ENCODE measurements around the gene SIPA1L3.

SIPA1L3 gene

DNA sequence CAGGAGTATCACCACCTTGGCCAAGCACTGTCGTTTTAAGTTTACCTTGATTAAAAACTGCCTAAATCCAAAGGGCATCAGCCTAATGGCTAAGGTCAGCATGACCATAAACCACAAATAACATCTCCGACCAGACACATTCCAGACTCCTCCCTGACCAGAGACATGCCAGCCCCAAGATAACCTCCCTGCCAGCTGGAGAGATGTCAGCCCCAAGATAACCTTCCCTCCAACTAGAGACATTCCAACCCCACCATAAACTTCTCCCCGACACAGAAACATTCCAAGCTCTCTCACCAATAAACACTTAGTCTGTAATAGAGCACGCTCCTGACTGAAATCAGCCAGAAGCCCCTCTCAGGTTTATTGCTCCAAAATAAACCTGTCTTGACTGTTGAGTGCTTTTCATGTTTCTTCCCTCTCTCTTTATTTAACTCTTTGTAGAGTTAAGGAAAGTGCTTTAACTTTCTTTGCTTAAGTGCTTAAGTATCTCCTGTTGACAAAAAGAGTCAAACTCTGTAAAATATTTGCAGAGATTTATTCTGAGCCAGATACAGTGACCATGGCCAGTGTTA, 37.2 kb upstream of the SIPA1L3 start:
- Histone ChIP-seq H3K9ac (no peak overlapping the region), H3K4me3 (IDR thresholded peaks at IDR 0.05; ENCODE audit: insufficient read depth, low read depth, low read length) (no peak overlapping the region), H2AFZ (ENCODE audit: low read depth) (no peak overlapping the region), H3K27me3 (ENCODE audit: insufficient read depth, low read depth) (no peaks in the 10 kb centered on the region), H3K79me2 (ENCODE audit: insufficient read depth, low read depth) (no peaks in the 10 kb centered on the region), H4K20me1 (ENCODE audit: insufficient read depth) (no peaks in the 10 kb centered on the region), H3K4me1 (ENCODE audit: low read depth, poor library complexity, severe bottlenecking) (no peaks in the 10 kb centered on the region), H3K4me2 (no peak overlapping the region), H3K27ac (no peak overlapping the region), H3K36me3 (ENCODE audit: insufficient read depth) (no peaks in the 10 kb centered on the region)
- TF ChIP-seq, protein P1, sequence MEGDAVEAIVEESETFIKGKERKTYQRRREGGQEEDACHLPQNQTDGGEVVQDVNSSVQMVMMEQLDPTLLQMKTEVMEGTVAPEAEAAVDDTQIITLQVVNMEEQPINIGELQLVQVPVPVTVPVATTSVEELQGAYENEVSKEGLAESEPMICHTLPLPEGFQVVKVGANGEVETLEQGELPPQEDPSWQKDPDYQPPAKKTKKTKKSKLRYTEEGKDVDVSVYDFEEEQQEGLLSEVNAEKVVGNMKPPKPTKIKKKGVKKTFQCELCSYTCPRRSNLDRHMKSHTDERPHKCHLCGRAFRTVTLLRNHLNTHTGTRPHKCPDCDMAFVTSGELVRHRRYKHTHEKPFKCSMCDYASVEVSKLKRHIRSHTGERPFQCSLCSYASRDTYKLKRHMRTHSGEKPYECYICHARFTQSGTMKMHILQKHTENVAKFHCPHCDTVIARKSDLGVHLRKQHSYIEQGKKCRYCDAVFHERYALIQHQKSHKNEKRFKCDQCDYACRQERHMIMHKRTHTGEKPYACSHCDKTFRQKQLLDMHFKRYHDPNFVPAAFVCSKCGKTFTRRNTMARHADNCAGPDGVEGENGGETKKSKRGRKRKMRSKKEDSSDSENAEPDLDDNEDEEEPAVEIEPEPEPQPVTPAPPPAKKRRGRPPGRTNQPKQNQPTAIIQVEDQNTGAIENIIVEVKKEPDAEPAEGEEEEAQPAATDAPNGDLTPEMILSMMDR (conservative IDR thresholded peaks at IDR 0.05; ENCODE audit: low read depth, low read length), result no peak

DNA sequence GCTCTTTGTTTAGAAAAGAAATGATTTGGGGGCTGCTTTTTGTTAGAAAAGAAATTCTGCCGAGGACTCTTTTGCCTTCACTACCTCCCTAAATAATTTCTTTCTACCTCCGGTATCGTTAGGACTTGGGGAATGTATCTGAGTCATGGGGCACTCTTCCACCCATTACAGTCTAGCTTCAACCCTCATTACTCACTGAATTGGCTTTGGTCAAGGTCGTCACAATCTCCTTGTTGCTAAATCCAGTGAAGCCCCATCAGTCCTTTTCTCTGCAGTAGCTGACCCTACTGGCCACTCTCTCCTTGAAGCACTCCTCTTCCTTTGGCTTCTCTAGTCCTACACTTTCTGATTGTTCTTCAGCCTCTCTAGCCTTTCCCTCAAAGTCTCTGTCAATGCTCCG, 34.6 kb upstream of the SIPA1L3 start:
- Histone ChIP-seq H3K9ac (no peak overlapping the region), H4K20me1 (ENCODE audit: insufficient read depth) (no peaks in the 10 kb centered on the region), H3K36me3 (ENCODE audit: insufficient read depth) (no peaks in the 10 kb centered on the region), H3K4me2 (no peak overlapping the region), H3K4me1 (ENCODE audit: low read depth, poor library complexity, severe bottlenecking) (no peaks in the 10 kb centered on the region), H3K27me3 (ENCODE audit: insufficient read depth, low read depth) (no peaks in the 10 kb centered on the region), H3K79me2 (ENCODE audit: insufficient read depth, low read depth) (no peaks in the 10 kb centered on the region), H3K4me3 (IDR thresholded peaks at IDR 0.05; ENCODE audit: insufficient read depth, low read depth, low read length) (no peak overlapping the region), H3K27ac (no peak overlapping the region), H2AFZ (ENCODE audit: low read depth) (no peak overlapping the region)
- TF ChIP-seq, protein P1 (conservative IDR thresholded peaks at IDR 0.05; ENCODE audit: low read depth, low read length), result no peak

DNA sequence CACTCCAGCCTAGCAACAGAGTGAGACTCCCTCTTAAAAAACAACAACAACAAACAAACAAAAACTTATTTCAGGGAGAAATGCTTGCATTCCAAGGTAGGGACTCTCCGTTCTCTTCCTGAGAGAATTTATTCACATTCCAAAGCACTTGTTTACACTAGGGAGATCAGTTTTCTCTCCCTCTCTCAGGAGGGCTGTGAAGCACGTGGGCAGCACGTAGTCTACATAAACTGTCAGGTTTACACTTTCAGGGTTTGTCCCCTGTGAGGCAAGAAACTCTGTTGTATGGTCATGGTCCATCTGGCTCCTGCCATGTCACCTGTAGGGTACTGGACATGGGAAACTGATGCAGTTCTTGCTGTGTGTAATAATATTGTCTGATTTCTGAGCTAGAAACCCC, 32.2 kb upstream of the SIPA1L3 start:
- H3K36me3 ChIP-seq (ENCODE audit: insufficient read depth), result no peaks in the 10 kb centered on the region
- H2AFZ ChIP-seq (ENCODE audit: low read depth), result no peak overlapping the region
- H3K9ac ChIP-seq, result no peak overlapping the region
- TF ChIP-seq, protein P1 (conservative IDR thresholded peaks at IDR 0.05; ENCODE audit: low read depth, low read length), result no peak
- H3K4me3 ChIP-seq (IDR thresholded peaks at IDR 0.05; ENCODE audit: insufficient read depth, low read depth, low read length), result no peak overlapping the region
- H3K79me2 ChIP-seq (ENCODE audit: insufficient read depth, low read depth), result no peaks in the 10 kb centered on the region
- H4K20me1 ChIP-seq (ENCODE audit: insufficient read depth), result no peaks in the 10 kb centered on the region
- no peak overlapping the region for H3K27ac ChIP-seq
- H3K27me3 ChIP-seq (ENCODE audit: insufficient read depth, low read depth), result no peaks in the 10 kb centered on the region
- no peak overlapping the region for H3K4me2 ChIP-seq
- H3K4me1 ChIP-seq (ENCODE audit: low read depth, poor library complexity, severe bottlenecking), result no peaks in the 10 kb centered on the region

DNA sequence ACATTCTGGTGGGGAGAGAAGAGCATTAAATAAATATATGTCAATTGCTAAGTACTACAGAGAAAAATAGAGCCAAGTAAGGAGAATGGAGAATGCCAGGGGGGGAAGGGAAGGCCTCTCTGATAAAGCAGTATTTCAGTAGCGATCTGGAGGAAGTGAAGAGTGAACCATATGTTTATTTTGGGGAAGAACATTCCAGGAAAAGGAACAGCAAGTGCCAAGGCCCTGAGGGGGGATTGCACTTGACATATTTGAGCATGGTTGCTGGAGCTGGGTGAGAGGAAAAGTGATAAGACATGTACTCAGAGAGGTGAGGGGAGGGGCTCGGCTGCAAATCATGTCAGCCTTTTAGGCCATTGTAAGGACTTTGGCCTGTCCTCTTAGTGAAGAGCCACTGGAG, 31.0 kb upstream of the SIPA1L3 start:
- H3K27me3 ChIP-seq (ENCODE audit: insufficient read depth, low read depth), result no peaks in the 10 kb centered on the region

More for the DNA sequence above, 31.0 kb upstream of the SIPA1L3 start:
- TF ChIP-seq, protein P1 (conservative IDR thresholded peaks at IDR 0.05; ENCODE audit: low read depth, low read length), result no peak
- no peak overlapping the region for H2AFZ ChIP-seq (ENCODE audit: low read depth)
- H3K27ac ChIP-seq, result no peak overlapping the region
- H3K4me3 ChIP-seq (IDR thresholded peaks at IDR 0.05; ENCODE audit: insufficient read depth, low read depth, low read length), result no peak overlapping the region
- no peaks in the 10 kb centered on the region for H3K4me1 ChIP-seq (ENCODE audit: low read depth, poor library complexity, severe bottlenecking)
- no peaks in the 10 kb centered on the region for H3K36me3 ChIP-seq (ENCODE audit: insufficient read depth)
- H3K4me2 ChIP-seq, result no peak overlapping the region
- H4K20me1 ChIP-seq (ENCODE audit: insufficient read depth), result no peaks in the 10 kb centered on the region
- H3K9ac ChIP-seq, result no peak overlapping the region
- H3K79me2 ChIP-seq (ENCODE audit: insufficient read depth, low read depth), result no peaks in the 10 kb centered on the region

Data from KMS-11 (cell line).